IMR-90 (cell line): ENCODE data around the gene GTF2F2. TPM values are rescaled to one million over a fixed set of nuclear protein-coding genes. Genes with fewer than 3 reads are reported as not detected.
"Not testable (repeated sequence)": the region's sequence is repeated elsewhere in the genome, so short reads cannot be mapped to it uniquely, and the experiment has no call there.

Source experiments
- ATAC-seq: fragments of 200-7000 bp; cut with Tn5 transposase; 2 replicates; pipeline ENCODE4 v1.9.1; 2020; ENCODE audit warnings: low read depth, mild to moderate bottlenecking, moderate library complexity
- BruUV-seq: library from RNA; stranded (reverse); fragments of 400-500 nt; replicated peaks from 2 replicates; lab custom pipeline; 2021; lab: Mats Ljungman, UMichigan
- CTCF ChIA-PET: fragments of 300-600 bp; formaldehyde crosslinking; extraction: SDS; loops from one replicate; lab custom pipeline; 2021; ENCODE audit warnings: antibody characterized with exemption; lab: Yijun Ruan, JAX
- POLR2A ChIA-PET: fragments of 300-600 bp; sonication (Branson Sonifier 250); formaldehyde crosslinking; loops from one replicate; lab custom pipeline; 2022; ENCODE audit warnings: antibody characterized with exemption; ENCODE audit not compliant: unreplicated experiment; lab: Charles Lee
- DNase-seq: peaks from one replicate; pipeline ENCODE4 v3.0.0; 2013
- H2AFZ ChIP-seq: replicated peaks from 2 replicates; pipeline ENCODE3; 2013; ENCODE audit warnings: low read length, mild to moderate bottlenecking; ENCODE audit not compliant: poor library complexity
- H2AK5ac ChIP-seq: 2 replicates; pipeline ENCODE4 v1.6.1; 2013; ENCODE audit warnings: low read depth, low read length, inconsistent platforms
- H2AK9ac ChIP-seq: replicated peaks from 2 replicates; pipeline ENCODE3; 2013; ENCODE audit warnings: mild to moderate bottlenecking, low read depth, low read length, moderate library complexity; ENCODE audit not compliant: poor library complexity
- H2BK120ac ChIP-seq: 2 replicates; pipeline ENCODE4 v1.6.1; 2013; ENCODE audit warnings: low read depth, low read length, inconsistent platforms
- H2BK15ac ChIP-seq: 3 replicates; pipeline ENCODE4 v1.6.1; 2013; ENCODE audit warnings: low read depth, low read length, inconsistent platforms
- H2BK20ac ChIP-seq: 2 replicates; pipeline ENCODE4 v1.6.1; 2013; ENCODE audit warnings: low read depth, mild to moderate bottlenecking, inconsistent platforms, low read length, moderate library complexity
- H2BK5ac ChIP-seq: 2 replicates; pipeline ENCODE4 v1.6.1; 2013; ENCODE audit warnings: mild to moderate bottlenecking, low read depth, low read length, inconsistent platforms; ENCODE audit not compliant: poor library complexity, severe bottlenecking
- H3K14ac ChIP-seq: replicated peaks from 2 replicates; pipeline ENCODE4 v1.6.1; 2013; ENCODE audit warnings: low read depth, low read length, inconsistent platforms
- H3K18ac ChIP-seq: 2 replicates; pipeline ENCODE4 v1.6.1; 2013; ENCODE audit warnings: low read depth, low read length, control low read depth
- H3K23ac ChIP-seq: 2 replicates; pipeline ENCODE4 v1.6.1; 2013; ENCODE audit warnings: low read depth, low read length, inconsistent platforms
- H3K27ac ChIP-seq: 2 replicates; pipeline ENCODE4 v1.5.1; 2013; ENCODE audit warnings: mild to moderate bottlenecking, control low read depth, low read length; ENCODE audit not compliant: insufficient read depth
- H3K27me3 ChIP-seq: 2 replicates; pipeline ENCODE4 v1.6.1; 2013; ENCODE audit warnings: low read length; ENCODE audit not compliant: control insufficient read depth, insufficient read depth
- H3K36me3 ChIP-seq: 2 replicates; pipeline ENCODE4 v1.6.1; 2013; ENCODE audit warnings: low read length, mixed read lengths; ENCODE audit not compliant: control insufficient read depth, insufficient read depth
- H3K4ac ChIP-seq: 2 replicates; pipeline ENCODE4 v1.6.1; 2013; ENCODE audit warnings: low read depth, low read length, inconsistent platforms
- H3K4me1 ChIP-seq: 2 replicates; pipeline ENCODE4 v1.6.1; 2013; ENCODE audit warnings: low read length, mixed read lengths; ENCODE audit not compliant: control insufficient read depth, insufficient read depth
- H3K4me2 ChIP-seq: 2 replicates; pipeline ENCODE4 v1.6.1; 2013; ENCODE audit warnings: low read depth, mild to moderate bottlenecking, control low read depth, low read length, moderate library complexity
- H3K4me3 ChIP-seq: 2 replicates; pipeline ENCODE4 v1.5.1; 2013; ENCODE audit warnings: low read depth, mild to moderate bottlenecking, control low read depth, low read length, moderate library complexity; ENCODE audit not compliant: insufficient read depth
- H3K56ac ChIP-seq: 2 replicates; pipeline ENCODE4 v1.6.1; 2013; ENCODE audit warnings: low read length, inconsistent platforms; ENCODE audit not compliant: insufficient read depth; ENCODE audit errors: extremely low read depth
- H3K79me1 ChIP-seq, 2 experiments: 2 replicates each; pipeline ENCODE4 v1.6.1; 2013; ENCODE audit warnings: low read length in 2 of 2, inconsistent platforms in 1 of 2, low read depth in 1 of 2
- H3K9ac ChIP-seq: 2 replicates; pipeline ENCODE4 v1.6.1; 2013; ENCODE audit warnings: low read depth, low read length, control low read depth
- H3K9me1 ChIP-seq: 2 replicates; pipeline ENCODE4 v1.6.1; 2013; ENCODE audit warnings: low read length, inconsistent platforms; ENCODE audit not compliant: insufficient read depth
- H3K9me3 ChIP-seq: 2 replicates; pipeline ENCODE4 v1.6.1; 2013; ENCODE audit warnings: low read length; ENCODE audit not compliant: control insufficient read depth, insufficient read depth
- H4K20me1 ChIP-seq: 2 replicates; pipeline ENCODE4 v1.6.1; 2013; ENCODE audit warnings: low read length, inconsistent platforms; ENCODE audit not compliant: insufficient read depth
- H4K5ac ChIP-seq: 2 replicates; pipeline ENCODE4 v1.6.1; 2013; ENCODE audit warnings: mild to moderate bottlenecking, low read depth, low read length, control low read depth
- H4K8ac ChIP-seq, 2 experiments: 2 replicates each; pipeline ENCODE4 v1.6.1; 2013; ENCODE audit warnings: low read depth in 2 of 2, low read length in 2 of 2, control low read depth in 1 of 2, inconsistent platforms in 1 of 2
- H4K91ac ChIP-seq: 2 replicates; pipeline ENCODE4 v1.6.1; 2013; ENCODE audit warnings: low read depth, low read length, inconsistent platforms; ENCODE audit not compliant: insufficient read depth
- BHLHE40 ChIP-seq: fragments of 150-350 bp; IDR thresholded peaks from 2 replicates; pipeline ENCODE4 v1.6.1; 2016; ENCODE audit warnings: mild to moderate bottlenecking, low read depth, low read length
- CHD1 ChIP-seq: IDR thresholded peaks from 2 replicates; pipeline ENCODE4 v1.6.1; 2012; ENCODE audit warnings: low read depth, low read length, improper control_type of control experiment
- POLR2A ChIP-seq: IDR thresholded peaks from 2 replicates; pipeline ENCODE4 v1.6.1; 2012; ENCODE audit warnings: mild to moderate bottlenecking, low read depth, low read length
- RFX5 ChIP-seq: IDR thresholded peaks from 2 replicates; pipeline ENCODE4 v1.8.0; 2012; ENCODE audit warnings: low read depth, mild to moderate bottlenecking, low read length, moderate library complexity
- SMC3 ChIP-seq: fragments of 150-350 bp; IDR thresholded peaks from 2 replicates; pipeline ENCODE4 v1.6.1; 2016; ENCODE audit warnings: low read depth, mild to moderate bottlenecking, antibody characterized with exemption, low read length, moderate library complexity
- WGBS, 2 experiments: methylation state at CpG; one replicate each; pipeline versions ENCODE4 v1.1.5 to v1.1.7; 2013; ENCODE audit warnings: missing lambda C conversion rate in 2 of 2; ENCODE audit not compliant: insufficient read length in 1 of 2; ENCODE audit errors: extremely low coverage in 2 of 2; 5-methylcytosine and 5-hydroxymethylcytosine counted together
- dilution Hi-C: fragments of 300-500 bp; cut with HindIII; formaldehyde crosslinking; loops from one replicate; pipeline ENCODE4 v1.14.3; 2018; ENCODE audit warnings: low sequenced_read_pairs; ENCODE audit not compliant: unreplicated experiment
- in situ Hi-C: fragments of 300-500 bp; cut with MboI; formaldehyde crosslinking; loops from 3 replicates; pipeline ENCODE4 v1.14.3; 2019; ENCODE audit warnings: low sequenced_read_pairs, inconsistent platforms, mixed read lengths
- intact Hi-C: fragments of 100-400 bp; cut with micrococcal nuclease; formaldehyde crosslinking; loops from 2 replicates; pipeline ENCODE4 v1.10.0; 2022
- polyA plus RNA-seq, 3 experiments: library from polyadenylated mRNA; depleted of rRNA; stranded (reverse); fragments of >200 nt; gene quantifications; 2 replicates each; pipeline ENCODE4 v1.2.3, GENCODE V29; 2012; ENCODE audit warnings: low replicate concordance in 1 of 3
- total RNA-seq: library from RNA; depleted of rRNA; stranded (reverse); fragments of >200 nt; gene quantifications from 2 replicates; pipeline ENCODE4 v1.2.3, GENCODE V29; 2012

GTF2F2 gene
- total and polyA plus RNA-seq, 2 of the 4 experiments (the other 2 are of a cell fraction): 16.5 to 21.0 TPM

DNA sequence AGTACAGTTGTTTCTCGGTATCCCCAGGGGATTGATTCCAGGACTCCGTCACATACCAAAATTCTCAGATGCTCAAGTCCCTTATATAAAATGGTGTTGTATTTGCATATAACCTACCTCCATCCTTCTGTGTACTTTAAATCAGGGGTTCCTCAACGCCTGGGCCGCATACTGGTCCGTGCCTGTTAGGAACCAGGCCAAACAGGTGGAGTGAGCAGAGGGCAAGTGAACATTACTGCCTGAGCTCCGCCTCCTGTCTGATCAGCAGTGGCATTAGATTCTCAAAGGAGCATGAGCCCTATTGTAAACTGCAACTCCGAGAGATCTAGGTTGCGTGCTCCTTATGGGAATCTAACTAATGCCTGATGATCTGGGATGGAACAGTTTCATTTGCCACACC is 122.8 kb downstream of the GTF2F2 start:
- H2BK20ac ChIP-seq: no peak overlapping the region
- no peak overlapping the region for H4K5ac ChIP-seq
- intact Hi-C loops: loop anchor here (5.0 kb wide), 1 partner anchor 36 kb away; no protein-coding TSS in a partner anchor
- H3K79me1 ChIP-seq: peaks cover 21 to 49% of the 10 kb centered on the region in 2 experiments
- no peak overlapping the region for H3K9ac ChIP-seq
- H2BK120ac ChIP-seq: no peak overlapping the region
- H3K23ac ChIP-seq: peak overlapping the region; percentile 35; the same call in 1 of the 2 replicates
- H2AK5ac ChIP-seq: peak overlapping the region; percentile 44; the same call in 1 of the 2 replicates
- H3K56ac ChIP-seq: no peak overlapping the region
- no peaks in the 10 kb centered on the region for H3K9me3 ChIP-seq
- no peak overlapping the region for H3K4me3 ChIP-seq
- 97% methylated on average over 5 of the region's 8 CpGs; no CpG with 5 or more reads in 1 of the 2 experiments for WGBS, 2 experiments
- H2AFZ ChIP-seq: no peak overlapping the region
- H3K27ac ChIP-seq: no peak overlapping the region
- H3K27me3 ChIP-seq: no peaks in the 10 kb centered on the region
- TF ChIP-seq POLR2A (no peak), RFX5 (no peak), BHLHE40 (no peak), CHD1 (no peak), SMC3 (no peak)
- H3K18ac ChIP-seq: no peak overlapping the region
- ATAC-seq (no peak), DNase-seq (no peak)
- H3K4me2 ChIP-seq: no peak overlapping the region
- no peak overlapping the region; a peak in 2 of 4 replicates for H4K8ac ChIP-seq
- H3K4me1 ChIP-seq: peaks cover 3% of the 10 kb centered on the region; the same call in 1 of the 2 replicates
- dilution Hi-C loops: no loop called here
- ChIA-PET CTCF (no interaction called here), POLR2A (no interaction called here)
- peak overlapping the region; percentile 40; the same call in 1 of the 3 replicates for H2BK15ac ChIP-seq
- in situ Hi-C loops: no loop called here
- no peak overlapping the region for H4K91ac ChIP-seq
- H2AK9ac ChIP-seq: no peak overlapping the region
- H3K9me1 ChIP-seq: peaks cover 4% of the 10 kb centered on the region
- H2BK5ac ChIP-seq: no peak overlapping the region
- no peak overlapping the region for H3K14ac ChIP-seq
- no peaks in the 10 kb centered on the region for H3K36me3 ChIP-seq
- no TSS peak for BruUV-seq
- H3K4ac ChIP-seq: 0 out of 2 replicates have a peak overlapping the region, but pooled peaks have one; percentile 15
- H4K20me1 ChIP-seq: no peaks in the 10 kb centered on the region; the same call in 1 of the 2 replicates

DNA sequence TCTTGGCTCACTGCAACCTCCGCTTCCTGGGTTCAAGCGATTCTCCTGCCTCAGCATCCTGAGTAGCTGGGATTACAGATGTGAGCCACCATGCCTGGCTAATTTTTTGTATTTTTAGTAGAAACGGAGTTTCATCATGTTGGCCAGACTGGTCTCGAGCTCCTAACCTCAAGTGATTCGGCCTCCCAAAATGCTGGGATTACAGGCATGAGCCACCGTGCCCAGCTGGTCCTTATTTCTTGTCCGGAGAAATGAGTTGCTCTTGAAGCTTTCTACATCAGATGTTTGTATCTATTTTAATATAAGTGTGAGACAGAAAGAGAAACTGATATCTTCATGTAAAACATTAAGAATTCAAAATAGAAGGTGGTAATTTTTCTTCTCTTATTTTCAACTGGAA is 124.4 kb downstream of the GTF2F2 start:
- intact Hi-C loops: loop anchor here (5.0 kb wide), 1 partner anchor 37 kb away; no protein-coding TSS in a partner anchor
- H3K23ac ChIP-seq, H4K5ac ChIP-seq, H4K8ac ChIP-seq, in situ Hi-C loops, H3K14ac ChIP-seq, ATAC-seq, H3K27me3 ChIP-seq, H4K20me1 ChIP-seq, H3K4ac ChIP-seq, H3K9me3 ChIP-seq, H3K9me1 ChIP-seq, CTCF ChIA-PET, H3K36me3 ChIP-seq, H3K56ac ChIP-seq, H2BK120ac ChIP-seq, H2BK15ac ChIP-seq, H4K91ac ChIP-seq, H3K27ac ChIP-seq, H3K4me2 ChIP-seq, DNase-seq, dilution Hi-C loops, H2AK5ac ChIP-seq, H3K4me1 ChIP-seq, H2BK20ac ChIP-seq, H3K4me3 ChIP-seq, H2BK5ac ChIP-seq, H3K9ac ChIP-seq, H2AFZ ChIP-seq, H2AK9ac ChIP-seq, BruUV-seq, H3K18ac ChIP-seq: not testable (repeated sequence)
- POLR2A ChIA-PET: interaction anchor here (0.6 kb wide), 1 partner anchor 15 kb away, joined by 3 read pairs; no protein-coding TSS in a partner anchor
- H3K79me1 ChIP-seq: peaks cover 16 to 44% of the 10 kb centered on the region in 2 experiments
- 93% methylated on average over 3 of the region's 7 CpGs; no CpG with 5 or more reads in 1 of the 2 experiments for WGBS, 2 experiments
